Activated naive CD8-positive, alpha-beta T cell treated with anti-CD3 and anti-CD28 coated beads, Interleukin-2, amount 50 U/mL, for 24 hours (primary cell): ENCODE measurements around the gene MKS1.

Experiments
- ATAC-seq: fragments of 150-1000 bp; cut with Tn5 transposase; one replicate; pipeline ENCODE4 v1.10.0; 2021
- DNase-seq: peaks from one replicate; pipeline ENCODE4 v3.0.0; 2021
- H3K27ac Mint-ChIP-seq: one replicate; pipeline ENCODE4 v1.8.0; 2021; ENCODE audit warnings: mild to moderate bottlenecking, mixed read lengths
- H3K27me3 Mint-ChIP-seq: one replicate; pipeline ENCODE4 v1.8.0; 2021; ENCODE audit warnings: mixed read lengths
- H3K36me3 Mint-ChIP-seq: one replicate; pipeline ENCODE4 v1.8.0; 2021; ENCODE audit warnings: low read depth, mixed read lengths
- H3K4me1 Mint-ChIP-seq: one replicate; pipeline ENCODE4 v1.8.0; 2021; ENCODE audit warnings: mixed read lengths
- H3K4me3 Mint-ChIP-seq: one replicate; pipeline ENCODE4 v1.8.0; 2021; ENCODE audit warnings: mild to moderate bottlenecking, moderate library complexity, mixed read lengths
- H3K9me3 Mint-ChIP-seq: one replicate; pipeline ENCODE4 v1.8.0; 2021; ENCODE audit warnings: mixed read lengths

The MKS1 gene

DNA sequence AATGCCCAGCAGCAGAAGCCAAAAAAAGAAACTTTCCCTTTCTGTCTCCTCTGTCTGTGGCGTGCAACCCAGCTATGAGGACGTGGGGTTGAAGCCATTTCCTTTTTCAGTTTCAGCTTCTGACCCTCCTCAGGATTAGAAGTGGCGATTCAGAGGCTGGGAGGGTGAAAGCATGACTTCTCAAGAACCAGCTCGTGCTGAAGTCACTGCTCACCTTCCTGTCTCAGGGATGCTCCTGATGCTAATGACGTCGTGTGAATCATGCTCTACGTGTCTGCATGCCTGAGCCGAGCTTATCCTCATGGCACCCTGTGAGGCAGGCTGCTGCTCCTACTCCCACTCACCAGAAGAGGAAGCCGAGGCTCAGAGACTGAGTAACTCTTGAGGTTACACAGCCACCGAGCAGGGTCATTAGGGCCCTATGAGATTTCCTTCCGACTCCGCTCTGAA is 13.7 kb upstream of the MKS1 start:
- Mint-ChIP-seq H3K36me3 (no peaks in the 10 kb centered on the region), H3K9me3 (no peaks in the 10 kb centered on the region), H3K27ac (peak overlapping the region; percentile 47), H3K4me3 (no peak overlapping the region), H3K27me3 (peaks cover 37% of the 10 kb centered on the region), H3K4me1 (peaks cover 16% of the 10 kb centered on the region)
- DNase-seq: peak; percentile 36
- ATAC-seq: peak; percentile 87

DNA sequence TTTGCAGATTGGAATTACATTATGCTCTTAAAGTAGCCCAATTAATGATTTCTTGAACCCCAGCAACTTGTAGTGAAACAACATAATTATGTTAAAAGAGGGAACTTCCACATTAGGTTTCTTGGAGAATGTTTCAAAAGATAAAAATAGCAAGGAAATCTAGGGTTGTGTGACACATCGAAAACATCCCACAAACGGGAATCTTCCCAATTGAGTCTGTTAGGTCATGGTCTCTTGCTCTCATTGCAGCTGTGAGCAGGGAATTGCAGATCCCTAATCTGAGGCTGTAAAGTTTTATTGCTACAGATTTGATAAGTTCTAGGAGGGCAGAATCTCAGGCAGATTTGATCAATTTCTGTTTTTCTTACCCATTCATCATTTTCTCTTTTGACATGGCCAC is 12.6 kb upstream of the MKS1 start:
- Mint-ChIP-seq H3K4me3 (no peak overlapping the region), H3K9me3 (no peaks in the 10 kb centered on the region), H3K4me1 (peaks cover 16% of the 10 kb centered on the region), H3K36me3 (no peaks in the 10 kb centered on the region), H3K27ac (no peak overlapping the region), H3K27me3 (peaks cover 33% of the 10 kb centered on the region)
- ATAC-seq: no peak
- no peak for DNase-seq

DNA sequence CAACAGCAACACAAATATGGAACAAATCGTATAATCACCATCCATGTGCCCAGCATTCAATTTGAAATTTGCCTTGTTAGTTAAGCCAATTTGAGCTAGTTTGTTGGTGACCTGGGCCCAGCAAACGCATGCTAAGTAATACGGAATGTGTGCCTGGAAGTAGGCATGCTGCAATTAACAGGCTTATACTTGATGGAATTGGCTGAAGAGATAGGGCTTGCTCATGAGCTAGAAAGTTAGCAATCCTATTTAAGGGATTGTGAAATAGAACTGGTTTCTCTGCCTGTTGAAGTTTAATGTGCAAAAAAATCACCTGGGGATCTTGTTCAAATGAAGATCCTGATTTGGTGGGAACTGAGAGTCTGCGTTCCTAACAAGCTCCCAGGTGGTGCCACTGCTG is 10.8 kb upstream of the MKS1 start:
- Mint-ChIP-seq H3K27me3 (peaks cover 25% of the 10 kb centered on the region), H3K27ac (no peak overlapping the region), H3K4me3 (no peak overlapping the region), H3K4me1 (peaks cover 16% of the 10 kb centered on the region), H3K36me3 (no peaks in the 10 kb centered on the region), H3K9me3 (no peaks in the 10 kb centered on the region)
- ATAC-seq: no peak
- no peak for DNase-seq

DNA sequence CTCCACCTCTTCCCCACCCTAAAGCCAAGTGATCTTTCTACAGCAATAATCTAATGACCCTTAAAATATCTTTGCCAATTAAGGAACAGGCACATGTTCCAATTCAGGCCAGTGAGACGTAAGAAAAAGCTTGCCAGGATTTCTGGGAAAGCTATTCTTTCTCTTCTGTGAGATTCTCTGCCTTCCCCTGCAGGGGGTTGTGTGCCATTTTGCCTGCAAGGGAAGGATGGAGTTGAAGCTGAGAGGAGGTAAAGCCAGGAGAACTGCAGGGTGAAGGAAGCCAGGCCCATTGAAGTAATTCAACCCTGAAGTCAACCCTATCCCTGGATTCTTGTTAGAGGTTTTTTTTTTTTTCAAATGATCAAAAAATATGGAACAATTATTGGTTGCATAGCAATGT is 10.3 kb upstream of the MKS1 start:
- Mint-ChIP-seq H3K36me3 (no peaks in the 10 kb centered on the region), H3K4me3 (no peak overlapping the region), H3K4me1 (peaks cover 19% of the 10 kb centered on the region), H3K27ac (no peak overlapping the region), H3K27me3 (peaks cover 24% of the 10 kb centered on the region), H3K9me3 (no peaks in the 10 kb centered on the region)
- DNase-seq (no peak), ATAC-seq (no peak)

DNA sequence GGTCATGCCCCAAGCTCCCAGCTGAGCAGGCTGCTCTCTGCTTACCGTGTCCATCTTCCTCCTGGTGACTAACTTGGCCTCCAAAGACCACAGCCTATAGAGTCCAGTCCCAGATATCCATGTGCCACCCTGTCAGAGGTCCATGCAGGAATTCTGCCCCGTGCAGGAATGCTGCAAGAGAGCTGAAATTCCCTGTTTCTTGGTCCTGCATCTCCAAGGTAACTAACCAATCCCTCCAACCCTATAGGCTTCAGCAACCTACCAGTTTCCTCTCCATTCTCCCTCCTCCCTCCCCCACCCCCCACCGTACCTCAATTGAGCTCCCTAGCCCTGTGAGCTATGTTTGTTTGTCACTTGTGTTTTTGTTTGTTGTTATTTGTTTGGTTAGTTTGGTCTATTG is 9.6 kb upstream of the MKS1 start:
- no peak overlapping the region for H3K4me3 Mint-ChIP-seq
- ATAC-seq: no peak
- no peak overlapping the region for H3K27ac Mint-ChIP-seq
- H3K27me3 Mint-ChIP-seq: peaks cover 19% of the 10 kb centered on the region
- no peak for DNase-seq
- H3K36me3 Mint-ChIP-seq: no peaks in the 10 kb centered on the region
- no peaks in the 10 kb centered on the region for H3K9me3 Mint-ChIP-seq
- peaks cover 23% of the 10 kb centered on the region for H3K4me1 Mint-ChIP-seq

DNA sequence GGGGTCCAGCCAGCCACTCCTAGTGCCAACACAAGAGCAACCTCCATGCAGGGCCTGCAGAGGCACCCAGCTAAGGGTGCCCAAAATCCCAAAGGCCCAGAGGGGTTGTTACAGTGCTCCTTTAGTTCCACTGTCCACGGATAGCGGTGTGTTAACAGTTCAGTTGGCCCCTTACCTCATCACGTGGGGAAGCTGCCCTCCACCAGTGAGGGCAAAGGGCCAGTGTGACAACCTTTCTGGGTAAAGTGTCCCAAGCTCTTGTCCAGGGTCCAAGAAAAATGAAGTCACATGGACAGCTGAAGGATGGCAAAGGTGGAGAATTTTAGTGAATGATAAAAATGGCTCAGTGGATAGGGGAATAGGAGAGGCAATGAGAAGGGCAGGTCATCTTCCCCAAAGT is 8.7 kb upstream of the MKS1 start:
- Mint-ChIP-seq H3K4me3 (no peak overlapping the region), H3K9me3 (no peaks in the 10 kb centered on the region), H3K36me3 (no peaks in the 10 kb centered on the region), H3K27me3 (peaks cover 16% of the 10 kb centered on the region), H3K27ac (no peak overlapping the region), H3K4me1 (peaks cover 18% of the 10 kb centered on the region)
- DNase-seq (no peak), ATAC-seq (no peak)

DNA sequence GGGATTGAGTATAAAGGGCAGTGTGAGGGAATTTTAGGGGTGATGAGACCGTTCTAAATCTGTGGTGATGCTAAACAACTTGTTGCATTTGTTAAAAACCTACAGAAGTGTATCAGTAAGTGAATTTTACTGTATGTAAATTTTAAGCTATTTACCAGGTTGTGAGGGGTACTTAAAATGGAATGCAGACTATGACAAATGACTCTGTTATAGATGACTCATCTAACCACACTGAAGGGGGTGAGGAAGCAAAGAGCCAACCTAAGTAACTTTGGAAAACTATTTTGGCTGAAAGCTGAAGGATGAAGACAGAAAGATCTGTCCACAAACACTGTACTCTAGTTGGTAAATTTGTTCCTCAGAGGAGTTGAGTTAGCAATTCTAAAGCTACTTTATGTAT is 5.3 kb upstream of the MKS1 start:
- DNase-seq: no peak
- H3K9me3 Mint-ChIP-seq: no peaks in the 10 kb centered on the region
- peak; percentile 69 for ATAC-seq
- H3K4me3 Mint-ChIP-seq: no peak overlapping the region
- H3K4me1 Mint-ChIP-seq: peaks cover 19% of the 10 kb centered on the region
- H3K27ac Mint-ChIP-seq: no peak overlapping the region
- peaks cover 12% of the 10 kb centered on the region for H3K27me3 Mint-ChIP-seq
- H3K36me3 Mint-ChIP-seq: no peaks in the 10 kb centered on the region

DNA sequence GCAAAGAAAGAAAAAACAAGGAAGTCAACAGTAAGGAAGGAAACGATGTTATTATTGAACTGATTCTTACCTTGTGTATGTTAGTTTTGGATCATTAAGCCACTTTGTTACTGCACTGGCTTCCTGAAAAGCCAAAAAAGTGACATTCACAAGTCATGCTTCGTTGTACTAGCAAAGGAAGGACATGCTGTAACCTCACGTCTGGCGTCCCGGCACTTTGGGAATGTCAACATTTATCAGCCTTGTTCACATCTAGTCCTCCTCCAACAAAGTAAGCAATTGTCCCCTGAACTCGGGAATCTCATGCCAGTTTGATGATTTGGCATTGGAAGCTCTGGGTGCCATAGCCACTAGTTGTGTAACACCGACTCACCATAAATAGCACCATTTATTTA is 731 bp upstream of the MKS1 start:
- H3K9me3 Mint-ChIP-seq: no peaks in the 10 kb centered on the region
- no peaks in the 10 kb centered on the region for H3K27me3 Mint-ChIP-seq
- peaks cover 5% of the 10 kb centered on the region for H3K36me3 Mint-ChIP-seq
- DNase-seq (no peak), ATAC-seq (no peak)
- H3K27ac Mint-ChIP-seq: peak overlapping the region; percentile 92
- peaks cover 33% of the 10 kb centered on the region for H3K4me1 Mint-ChIP-seq
- H3K4me3 Mint-ChIP-seq: peak overlapping the region; percentile 89

DNA sequence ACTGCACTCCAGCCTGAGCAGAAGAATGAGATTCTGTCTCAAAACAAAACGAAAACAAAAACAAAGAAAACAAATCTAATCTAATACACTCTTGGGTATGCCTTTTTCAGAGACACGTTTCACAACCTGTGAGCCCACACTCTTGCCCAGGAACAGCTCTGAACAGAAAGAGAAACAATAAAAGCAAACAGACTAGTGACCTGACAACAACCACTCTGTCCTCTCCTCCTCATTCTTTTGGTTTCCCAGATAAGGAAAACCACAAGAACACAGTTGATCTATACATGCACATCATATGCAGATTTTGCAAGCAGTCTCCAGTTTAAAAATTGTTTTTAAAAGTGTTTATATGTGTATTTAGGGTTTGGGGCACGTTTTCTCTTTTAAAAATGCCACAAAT is 1.3 kb downstream of the MKS1 start:
- no peaks in the 10 kb centered on the region for H3K27me3 Mint-ChIP-seq
- peaks cover 7% of the 10 kb centered on the region for H3K36me3 Mint-ChIP-seq
- ATAC-seq: no peak
- no peaks in the 10 kb centered on the region for H3K9me3 Mint-ChIP-seq
- H3K4me3 Mint-ChIP-seq: peak overlapping the region; percentile 56
- peak overlapping the region; percentile 44 for H3K27ac Mint-ChIP-seq
- no peak for DNase-seq
- H3K4me1 Mint-ChIP-seq: peaks cover 26% of the 10 kb centered on the region

DNA sequence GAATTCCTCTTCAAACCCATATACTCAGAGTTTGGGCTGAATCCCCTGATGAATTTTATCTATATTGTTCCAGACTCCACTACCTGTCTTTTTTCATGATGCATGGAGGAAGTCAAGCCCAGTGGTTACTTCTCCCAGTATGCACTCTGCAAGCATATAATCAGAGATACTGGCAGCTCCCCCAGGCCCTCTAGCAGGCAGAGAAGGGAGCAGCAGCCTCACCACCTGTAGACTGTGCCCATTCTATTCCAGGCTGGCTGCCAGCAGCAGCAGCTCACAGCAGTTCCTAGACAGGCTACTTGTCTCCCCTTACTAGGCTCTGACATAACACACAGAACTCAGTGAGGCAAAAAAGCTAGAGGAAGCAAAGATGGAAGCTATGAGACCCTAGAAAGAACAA is 3.4 kb downstream of the MKS1 start:
- H3K4me3 Mint-ChIP-seq: no peak overlapping the region
- ATAC-seq (no peak), DNase-seq (no peak)
- H3K27me3 Mint-ChIP-seq: no peaks in the 10 kb centered on the region
- H3K27ac Mint-ChIP-seq: no peak overlapping the region
- H3K9me3 Mint-ChIP-seq: no peaks in the 10 kb centered on the region
- H3K36me3 Mint-ChIP-seq: peaks cover 10% of the 10 kb centered on the region
- peaks cover 24% of the 10 kb centered on the region for H3K4me1 Mint-ChIP-seq

DNA sequence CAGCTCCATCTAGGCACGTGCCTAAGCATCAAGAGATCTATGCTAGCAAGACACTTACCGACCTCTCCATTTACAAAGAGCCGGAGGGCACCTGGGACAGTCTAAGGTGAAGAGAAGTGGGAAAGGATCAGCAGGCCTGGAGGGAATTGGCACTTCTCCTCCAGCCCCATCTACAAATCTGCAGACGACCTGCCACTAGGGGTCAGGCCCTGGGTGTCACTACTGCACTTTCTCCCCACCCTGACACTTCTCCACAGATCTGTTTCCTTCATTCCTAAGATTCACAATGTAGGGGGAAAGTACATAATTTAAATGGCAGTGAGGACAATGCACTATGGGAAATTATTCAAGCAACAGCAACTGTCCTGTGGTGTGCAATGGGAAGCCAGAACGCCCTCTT is 8.1 kb downstream of the MKS1 start:
- H3K27me3 Mint-ChIP-seq: no peaks in the 10 kb centered on the region

DNA sequence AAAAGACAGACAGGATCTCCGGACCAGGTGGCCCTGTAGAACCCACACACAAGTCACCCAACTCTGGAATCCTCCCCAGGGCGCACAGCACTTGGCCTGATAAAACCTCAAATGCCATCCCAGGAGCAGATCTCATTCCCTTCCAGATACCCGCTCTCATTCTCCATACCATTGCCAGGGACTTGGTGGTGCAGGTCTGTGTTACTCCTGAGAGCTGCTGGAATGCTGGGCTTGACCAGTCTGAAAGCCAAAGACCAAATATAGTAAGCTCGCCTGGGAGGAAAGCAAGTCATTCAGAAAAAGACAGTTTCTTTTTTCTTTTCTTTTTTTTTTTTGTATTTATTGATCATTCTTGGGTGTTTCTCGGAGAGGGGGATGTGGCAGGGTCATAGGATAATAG is 10.7 kb downstream of the MKS1 start:
- peaks cover 7% of the 10 kb centered on the region for H3K36me3 Mint-ChIP-seq
- H3K27ac Mint-ChIP-seq: no peak overlapping the region
- H3K4me3 Mint-ChIP-seq: no peak overlapping the region
- H3K4me1 Mint-ChIP-seq: no peaks in the 10 kb centered on the region
- DNase-seq (no peak), ATAC-seq (no peak)
- no peaks in the 10 kb centered on the region for H3K9me3 Mint-ChIP-seq
- no peaks in the 10 kb centered on the region for H3K27me3 Mint-ChIP-seq

More for the DNA sequence above, 8.1 kb downstream of the MKS1 start:
- Mint-ChIP-seq H3K4me3 (no peak overlapping the region), H3K36me3 (peaks cover 13% of the 10 kb centered on the region), H3K9me3 (no peaks in the 10 kb centered on the region), H3K27ac (no peak overlapping the region), H3K4me1 (no peaks in the 10 kb centered on the region)
- DNase-seq (no peak), ATAC-seq (no peak)

DNA sequence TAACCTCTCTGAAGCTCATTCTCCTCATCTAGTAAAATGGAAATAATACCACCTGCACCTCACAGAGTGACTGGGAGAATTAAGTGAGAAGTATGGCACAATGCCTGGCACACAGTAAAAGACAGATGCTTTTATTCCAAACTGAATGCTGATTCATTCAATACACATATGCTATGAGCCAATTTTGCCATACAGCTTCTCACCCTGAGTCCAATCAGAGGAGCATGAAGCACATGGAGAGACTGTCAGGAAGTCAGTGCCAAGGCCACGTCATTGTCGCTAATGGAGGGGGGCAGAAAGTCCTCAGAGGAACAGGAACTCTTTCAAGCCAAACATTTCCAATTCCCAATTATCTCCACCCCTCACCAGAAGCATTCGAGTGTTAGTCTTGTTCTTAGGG is 11.6 kb downstream of the MKS1 start:
- Mint-ChIP-seq H3K27me3 (no peaks in the 10 kb centered on the region), H3K9me3 (no peaks in the 10 kb centered on the region), H3K27ac (no peak overlapping the region), H3K36me3 (peaks cover 7% of the 10 kb centered on the region), H3K4me1 (no peaks in the 10 kb centered on the region), H3K4me3 (no peak overlapping the region)
- DNase-seq (no peak), ATAC-seq (no peak)

DNA sequence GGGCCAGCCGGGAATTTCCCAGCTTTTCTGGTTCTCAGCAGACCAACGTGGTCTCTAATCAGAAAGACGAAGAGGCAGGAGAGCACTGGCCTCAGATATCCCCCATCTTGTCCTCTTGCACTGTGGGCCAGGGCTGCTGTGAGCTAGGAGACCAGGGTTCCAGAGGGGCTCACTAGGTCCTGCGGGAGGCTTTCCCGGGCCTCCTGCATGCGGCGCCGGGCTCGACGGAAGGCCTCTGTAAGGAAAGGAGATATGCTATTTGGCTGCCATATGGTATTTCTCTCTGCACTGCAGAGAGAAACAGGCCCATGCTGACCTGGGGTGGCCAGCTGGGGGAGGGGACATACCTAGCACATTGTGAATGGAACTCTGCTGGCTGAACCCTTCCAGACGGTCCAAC is 13.1 kb downstream of the MKS1 start:
- Mint-ChIP-seq H3K27ac (no peak overlapping the region), H3K36me3 (peaks cover 3% of the 10 kb centered on the region), H3K4me3 (no peak overlapping the region), H3K27me3 (no peaks in the 10 kb centered on the region), H3K4me1 (no peaks in the 10 kb centered on the region), H3K9me3 (no peaks in the 10 kb centered on the region)
- DNase-seq (no peak), ATAC-seq (no peak)

DNA sequence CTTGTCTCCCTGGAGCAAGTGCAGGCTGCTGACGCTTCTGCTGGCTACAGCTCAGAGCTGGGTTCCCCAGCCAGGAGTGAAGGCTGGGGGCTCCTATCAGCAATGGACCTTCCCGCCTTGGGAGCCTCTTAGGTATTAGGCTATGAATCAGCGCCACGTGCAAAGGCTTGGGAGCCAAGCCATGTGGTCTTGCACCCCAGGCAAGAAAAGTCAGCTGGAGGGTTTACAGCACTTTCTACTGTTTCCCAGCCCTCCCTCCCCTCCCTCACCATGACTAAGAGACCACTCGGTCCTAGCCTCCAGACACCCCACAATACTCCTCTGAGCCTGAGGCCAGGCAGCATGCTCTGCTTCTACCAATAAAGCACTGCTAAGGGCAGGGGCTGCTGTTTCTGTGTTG is 14.3 kb downstream of the MKS1 start:
- no peak overlapping the region for H3K4me3 Mint-ChIP-seq
- H3K9me3 Mint-ChIP-seq: no peaks in the 10 kb centered on the region
- H3K36me3 Mint-ChIP-seq: peaks cover 3% of the 10 kb centered on the region
- H3K4me1 Mint-ChIP-seq: no peaks in the 10 kb centered on the region
- no peaks in the 10 kb centered on the region for H3K27me3 Mint-ChIP-seq
- no peak for ATAC-seq
- no peak overlapping the region for H3K27ac Mint-ChIP-seq
- DNase-seq: no peak

DNA sequence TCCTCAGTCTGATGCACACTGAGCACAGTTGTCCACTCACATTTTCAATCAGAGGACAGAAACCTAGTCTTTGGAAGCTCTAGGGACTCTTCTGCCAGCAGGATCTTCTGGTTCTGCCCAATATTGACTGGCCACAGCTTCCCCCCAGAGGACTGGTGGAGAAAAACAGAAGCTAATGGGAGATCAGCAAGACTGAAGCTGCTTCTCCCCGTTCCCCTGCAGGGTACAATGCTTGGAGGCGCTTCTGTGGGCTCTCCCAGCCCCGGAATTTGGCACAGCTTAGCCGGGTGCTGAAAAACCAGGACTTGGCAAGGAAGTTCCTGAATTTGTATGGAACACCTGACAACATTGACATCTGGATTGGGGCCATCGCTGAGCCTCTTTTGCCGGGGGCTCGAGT is 16.2 kb downstream of the MKS1 start:
- DNase-seq (no peak), ATAC-seq (no peak)
- H3K36me3 Mint-ChIP-seq: no peaks in the 10 kb centered on the region
- no peaks in the 10 kb centered on the region for H3K9me3 Mint-ChIP-seq
- no peaks in the 10 kb centered on the region for H3K4me1 Mint-ChIP-seq
- peaks cover 6% of the 10 kb centered on the region for H3K27me3 Mint-ChIP-seq
- H3K27ac Mint-ChIP-seq: no peak overlapping the region
- H3K4me3 Mint-ChIP-seq: no peak overlapping the region
